Lower lobe of right lung (tissue), 2 donors: ENCODE measurements around the gene EDN1. TPM values are rescaled to one million over a fixed set of nuclear protein-coding genes. Genes with fewer than 3 reads are reported as not detected.

ENCODE experiments used
- ATAC-seq, 2 donors: fragments of 200-7000 bp; cut with Tn5 transposase; one replicate each; pipeline ENCODE4 v1.9.1; 2020 to 2022; ENCODE audit warnings: mild to moderate bottlenecking in 2 of 2, moderate library complexity in 2 of 2
- DNase-seq: peaks from one replicate; pipeline ENCODE4 v3.0.0-alpha.2; 2020
- H3K27ac ChIP-seq: fragments of 200-600 bp; one replicate; pipeline ENCODE4 v1.8.0; 2022
- H3K27me3 ChIP-seq: fragments of 200-600 bp; one replicate; pipeline ENCODE4 v1.8.0; 2022; ENCODE audit warnings: low read depth
- H3K36me3 ChIP-seq: fragments of 200-600 bp; one replicate; pipeline ENCODE4 v1.8.0; 2022; ENCODE audit warnings: mild to moderate bottlenecking
- H3K4me1 ChIP-seq: fragments of 200-600 bp; one replicate; pipeline ENCODE4 v1.8.0; 2022
- H3K4me3 ChIP-seq: fragments of 200-600 bp; one replicate; pipeline ENCODE4 v1.8.0; 2022; ENCODE audit warnings: mild to moderate bottlenecking
- H3K9me3 ChIP-seq: fragments of 200-600 bp; one replicate; pipeline ENCODE4 v1.8.0; 2022
- intact Hi-C: fragments of 100-400 bp; cut with DNase I; formaldehyde crosslinking; loops from one replicate; pipeline ENCODE4 v1.11.0; 2022
- total RNA-seq: library from RNA; stranded (reverse); fragmentation: NEBNext Ultra II Directional; extraction: Animal tissue kit (Norgen Biotek cat#: 25700); gene quantifications from one replicate; pipeline ENCODE4 v1.2.1, GENCODE V29; 2021
- TF ChIP-seq, protein P1 (sequence below): fragments of 200-600 bp; IDR thresholded peaks from one replicate; pipeline ENCODE4 v1.8.0; 2022; ENCODE audit warnings: antibody characterized with exemption, mild to moderate bottlenecking
- donor health status: DM: no; HTN: yes; CAD: no; lungs with severe emphysema.

Gene EDN1
- total RNA-seq, 1 donor from 2014 or later, result 61.2 TPM

DNA sequence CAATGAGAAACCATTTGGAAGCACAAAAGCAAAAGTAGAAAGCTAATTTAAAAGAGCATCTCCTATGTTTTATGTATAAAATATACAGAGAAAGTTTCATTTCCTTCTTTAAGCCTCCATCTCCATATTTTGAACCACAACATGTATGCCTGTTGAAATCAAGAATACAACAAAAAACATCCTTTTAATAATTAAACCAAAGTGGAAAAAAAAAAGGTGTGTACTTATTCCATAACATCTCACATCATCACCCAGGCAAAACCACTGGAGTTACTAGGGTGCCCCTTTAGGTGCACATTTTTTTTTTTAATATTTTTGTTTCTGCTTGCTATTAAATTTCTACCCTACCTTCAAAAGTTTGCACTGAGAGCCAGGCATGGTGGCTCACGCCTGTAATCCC lies 43.0 kb downstream of the EDN1 start:
- no peak overlapping the region for H3K4me3 ChIP-seq
- intact Hi-C loops, result no loop called here
- TF ChIP-seq, protein P1, sequence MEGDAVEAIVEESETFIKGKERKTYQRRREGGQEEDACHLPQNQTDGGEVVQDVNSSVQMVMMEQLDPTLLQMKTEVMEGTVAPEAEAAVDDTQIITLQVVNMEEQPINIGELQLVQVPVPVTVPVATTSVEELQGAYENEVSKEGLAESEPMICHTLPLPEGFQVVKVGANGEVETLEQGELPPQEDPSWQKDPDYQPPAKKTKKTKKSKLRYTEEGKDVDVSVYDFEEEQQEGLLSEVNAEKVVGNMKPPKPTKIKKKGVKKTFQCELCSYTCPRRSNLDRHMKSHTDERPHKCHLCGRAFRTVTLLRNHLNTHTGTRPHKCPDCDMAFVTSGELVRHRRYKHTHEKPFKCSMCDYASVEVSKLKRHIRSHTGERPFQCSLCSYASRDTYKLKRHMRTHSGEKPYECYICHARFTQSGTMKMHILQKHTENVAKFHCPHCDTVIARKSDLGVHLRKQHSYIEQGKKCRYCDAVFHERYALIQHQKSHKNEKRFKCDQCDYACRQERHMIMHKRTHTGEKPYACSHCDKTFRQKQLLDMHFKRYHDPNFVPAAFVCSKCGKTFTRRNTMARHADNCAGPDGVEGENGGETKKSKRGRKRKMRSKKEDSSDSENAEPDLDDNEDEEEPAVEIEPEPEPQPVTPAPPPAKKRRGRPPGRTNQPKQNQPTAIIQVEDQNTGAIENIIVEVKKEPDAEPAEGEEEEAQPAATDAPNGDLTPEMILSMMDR, result no peak
- H3K36me3 ChIP-seq, result no peaks in the 10 kb centered on the region
- H3K27ac ChIP-seq, result no peak overlapping the region
- no peaks in the 10 kb centered on the region for H3K9me3 ChIP-seq
- DNase-seq (no peak), ATAC-seq (no peak)
- no peaks in the 10 kb centered on the region for H3K27me3 ChIP-seq
- peaks cover 8% of the 10 kb centered on the region for H3K4me1 ChIP-seq

DNA sequence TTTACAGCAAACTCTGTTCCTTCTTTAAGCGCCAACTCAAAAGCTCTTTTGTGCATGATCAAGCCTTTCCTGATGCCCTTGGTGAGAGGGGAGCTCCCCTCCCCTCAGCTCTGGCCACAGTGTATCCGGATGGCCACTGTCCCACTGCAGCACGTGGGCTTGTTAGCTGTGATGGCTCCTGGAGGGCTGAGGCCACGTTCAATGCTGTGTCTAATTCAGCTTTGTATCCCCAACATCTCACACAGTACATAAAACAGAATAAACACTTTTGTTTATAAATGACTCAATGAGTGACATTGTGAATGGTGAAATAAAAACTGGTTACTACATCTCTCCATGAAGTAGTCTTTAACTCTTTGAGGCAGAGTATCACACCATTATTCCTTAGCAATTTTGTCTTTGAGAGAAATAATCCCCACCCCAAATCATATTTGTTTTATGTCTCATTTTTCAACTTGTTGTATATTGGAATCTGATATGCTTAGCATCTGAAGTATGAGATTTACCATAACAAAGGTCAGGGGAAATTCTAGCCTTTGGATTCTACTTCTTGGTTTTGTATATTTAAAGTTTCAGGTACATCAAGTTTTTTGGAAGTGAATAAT lies 44.5 kb downstream of the EDN1 start:
- Histone ChIP-seq H3K4me1 (peaks cover 8% of the 10 kb centered on the region), H3K27me3 (no peaks in the 10 kb centered on the region), H3K36me3 (no peaks in the 10 kb centered on the region), H3K4me3 (no peak overlapping the region), H3K9me3 (no peaks in the 10 kb centered on the region), H3K27ac (no peak overlapping the region)
- intact Hi-C loops, result no loop called here
- ATAC-seq, result no peak
- DNase-seq, result no peak
- TF ChIP-seq, protein P1, result no peak

DNA sequence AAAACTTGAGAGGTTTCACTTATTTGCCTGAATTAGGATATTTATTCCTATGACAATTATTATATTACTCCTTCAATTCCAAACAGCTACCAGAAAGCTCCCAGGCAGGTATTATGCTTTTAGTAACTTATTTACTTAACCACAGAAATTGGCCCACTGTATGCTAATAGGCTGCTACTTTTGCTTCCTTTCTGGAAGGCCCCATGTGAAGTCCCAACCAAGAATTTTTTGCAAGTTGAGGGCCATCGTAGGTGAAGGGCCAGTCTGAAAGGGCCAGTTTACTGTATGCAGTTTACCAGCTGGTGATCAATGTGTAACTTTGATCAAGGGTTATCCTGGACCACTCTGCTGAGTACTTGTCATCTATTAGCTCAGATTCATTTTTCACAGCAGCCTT lies 45.0 kb downstream of the EDN1 start:
- intact Hi-C loops, result no loop called here
- TF ChIP-seq, protein P1, result no peak
- H3K27ac ChIP-seq, result no peak overlapping the region
- DNase-seq, result no peak
- ATAC-seq, result no peak
- no peak overlapping the region for H3K4me3 ChIP-seq
- H3K36me3 ChIP-seq, result no peaks in the 10 kb centered on the region
- no peaks in the 10 kb centered on the region for H3K9me3 ChIP-seq
- H3K4me1 ChIP-seq, result peaks cover 8% of the 10 kb centered on the region
- H3K27me3 ChIP-seq, result no peaks in the 10 kb centered on the region

DNA sequence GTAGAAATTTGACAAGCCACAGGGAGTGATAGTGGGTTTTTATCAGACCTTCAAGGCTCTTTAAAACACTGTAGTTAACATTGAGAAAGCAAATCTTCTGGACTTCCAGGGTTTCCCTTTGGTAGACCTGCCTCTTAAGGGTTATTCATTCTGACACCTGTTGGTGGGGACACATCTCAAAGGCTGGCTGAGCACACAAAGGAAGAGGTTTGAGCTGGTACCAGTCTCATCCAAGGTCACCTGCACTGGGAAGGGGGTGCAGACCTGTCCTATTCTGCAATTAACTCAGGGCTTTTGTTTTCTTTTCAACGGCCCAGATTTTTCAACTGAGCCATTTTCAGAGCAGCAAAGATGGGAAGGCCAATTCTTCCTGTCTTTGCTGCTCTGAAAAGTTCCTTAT lies 45.6 kb downstream of the EDN1 start:
- Histone ChIP-seq H3K4me1 (peaks cover 8% of the 10 kb centered on the region), H3K27ac (peak overlapping the region; percentile 42), H3K36me3 (no peaks in the 10 kb centered on the region), H3K4me3 (no peak overlapping the region), H3K27me3 (no peaks in the 10 kb centered on the region), H3K9me3 (no peaks in the 10 kb centered on the region)
- ATAC-seq, result no peak
- TF ChIP-seq, protein P1, result no peak
- no peak for DNase-seq
- intact Hi-C loops, result no loop called here

DNA sequence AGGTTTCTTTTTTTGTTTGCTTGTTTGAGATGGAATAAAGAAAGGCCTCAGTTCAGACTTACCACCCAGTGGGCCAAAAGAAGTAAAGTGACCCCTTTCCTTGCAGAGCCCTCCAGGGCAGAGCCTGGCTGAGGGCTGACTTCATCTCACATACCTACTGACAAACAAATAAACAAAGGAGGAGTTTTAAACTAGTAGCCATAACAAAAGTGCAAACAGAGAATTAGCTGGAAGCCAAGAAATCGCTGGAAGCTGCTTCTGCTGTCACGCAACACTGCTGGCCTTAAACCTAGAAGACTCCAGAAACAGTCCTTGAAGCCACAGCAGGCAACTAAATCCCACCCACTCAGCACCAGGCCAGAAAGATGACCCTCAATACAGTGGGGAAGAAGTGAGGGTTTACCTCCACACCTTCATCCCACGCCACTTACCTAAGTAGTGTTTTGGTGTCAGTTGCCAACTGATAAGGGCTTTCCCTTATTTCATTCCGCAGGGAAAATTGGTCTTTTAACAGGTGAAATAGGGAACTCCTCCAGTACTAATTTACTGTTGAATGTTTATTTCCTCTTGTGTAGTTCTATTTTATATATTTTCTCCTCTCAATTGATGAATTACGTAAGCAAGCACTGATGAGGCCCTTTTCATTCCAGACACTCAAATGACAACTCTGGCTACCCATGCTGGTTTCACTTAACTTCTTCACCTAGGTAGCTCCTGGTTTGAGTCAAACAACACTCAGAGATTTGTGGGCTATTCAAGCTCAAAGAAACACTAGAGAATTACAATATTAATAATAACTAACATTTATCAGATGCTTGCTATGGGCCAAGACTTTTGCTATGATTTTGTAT lies 46.2 kb downstream of the EDN1 start:
- intact Hi-C loops, result no loop called here
- Histone ChIP-seq H3K27ac (peak overlapping the region; percentile 42), H3K36me3 (no peaks in the 10 kb centered on the region)

More for the DNA sequence above, 46.2 kb downstream of the EDN1 start:
- TF ChIP-seq, protein P1, result no peak
- DNase-seq (no peak), ATAC-seq (peak in 1 of 2 donors; percentile 18)
- Histone ChIP-seq H3K4me3 (no peak overlapping the region), H3K27me3 (peaks cover 3% of the 10 kb centered on the region), H3K9me3 (no peaks in the 10 kb centered on the region), H3K4me1 (peaks cover 8% of the 10 kb centered on the region)
